Uterus (tissue), 2 donors: Measurements from ENCODE around the gene EPGN.

Experiments used
- POLR2A ChIP-seq, 2 donors: fragments of 450-650 bp; IDR thresholded peaks; one replicate each; pipeline ENCODE4 v1.6.1; 2016; ENCODE audit warnings: antibody characterized with exemption in 2 of 2, mild to moderate bottlenecking in 1 of 2, moderate library complexity in 1 of 2
- TF ChIP-seq, protein P1 (sequence below), 4 experiments: fragments of 200-600 bp in 2 of 4; fragments of 450-650 bp in 2 of 4; sonication (generic) in 2 of 4; IDR thresholded peaks; one replicate each; pipeline ENCODE4 v1.5.1; 2016 to 2019; ENCODE audit warnings: antibody characterized with exemption in 4 of 4, mild to moderate bottlenecking in 2 of 4, moderate library complexity in 1 of 4

DNA sequence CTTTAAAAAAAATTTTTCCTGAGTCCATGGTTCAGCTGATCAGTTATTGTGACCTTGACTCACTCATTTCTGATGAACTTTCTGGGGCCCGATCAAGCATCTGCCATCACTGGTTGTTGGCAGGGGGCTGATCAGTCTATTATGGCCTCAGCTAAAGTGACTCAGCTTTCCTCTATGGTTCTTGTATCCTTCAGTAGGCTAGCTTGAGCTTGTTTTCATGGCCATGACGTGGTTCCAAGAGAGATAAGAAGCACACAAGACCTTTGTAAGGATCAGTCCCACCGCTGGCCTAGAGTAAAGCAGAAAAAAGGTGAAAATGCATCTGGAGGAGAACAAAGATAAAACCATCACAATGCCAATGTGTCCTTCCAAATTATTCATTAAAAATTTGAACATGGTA lies 29.8 kb upstream of the EPGN start:
- TF ChIP-seq POLR2A (IDR thresholded peaks at IDR 0.05), result no peak
- TF ChIP-seq, protein P1, sequence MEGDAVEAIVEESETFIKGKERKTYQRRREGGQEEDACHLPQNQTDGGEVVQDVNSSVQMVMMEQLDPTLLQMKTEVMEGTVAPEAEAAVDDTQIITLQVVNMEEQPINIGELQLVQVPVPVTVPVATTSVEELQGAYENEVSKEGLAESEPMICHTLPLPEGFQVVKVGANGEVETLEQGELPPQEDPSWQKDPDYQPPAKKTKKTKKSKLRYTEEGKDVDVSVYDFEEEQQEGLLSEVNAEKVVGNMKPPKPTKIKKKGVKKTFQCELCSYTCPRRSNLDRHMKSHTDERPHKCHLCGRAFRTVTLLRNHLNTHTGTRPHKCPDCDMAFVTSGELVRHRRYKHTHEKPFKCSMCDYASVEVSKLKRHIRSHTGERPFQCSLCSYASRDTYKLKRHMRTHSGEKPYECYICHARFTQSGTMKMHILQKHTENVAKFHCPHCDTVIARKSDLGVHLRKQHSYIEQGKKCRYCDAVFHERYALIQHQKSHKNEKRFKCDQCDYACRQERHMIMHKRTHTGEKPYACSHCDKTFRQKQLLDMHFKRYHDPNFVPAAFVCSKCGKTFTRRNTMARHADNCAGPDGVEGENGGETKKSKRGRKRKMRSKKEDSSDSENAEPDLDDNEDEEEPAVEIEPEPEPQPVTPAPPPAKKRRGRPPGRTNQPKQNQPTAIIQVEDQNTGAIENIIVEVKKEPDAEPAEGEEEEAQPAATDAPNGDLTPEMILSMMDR (IDR thresholded peaks at IDR 0.05), result no peak
